Mucosa of descending colon (tissue), 3 donors: ENCODE measurements around the gene ERBB3. TPM values are rescaled to one million over a fixed set of nuclear protein-coding genes. Genes with fewer than 3 reads are reported as not detected.
A peak's percentile ranks its signal among the peaks of the same experiment; 100 is the strongest.

ENCODE experiments used
- ATAC-seq: fragments of 200-7000 bp; cut with Tn5 transposase; one replicate; pipeline ENCODE4 v1.9.1; 2020; ENCODE audit warnings: mild to moderate bottlenecking, moderate library complexity
- DNase-seq, 3 donors: peaks; one replicate each; pipeline ENCODE4 v3.0.0-alpha.2; 2020
- H3K36me3 ChIP-seq: fragments of 200-600 bp; one replicate; pipeline ENCODE4 v1.8.0; 2021; ENCODE audit warnings: low read depth, mild to moderate bottlenecking
- H3K4me1 ChIP-seq: fragments of 200-600 bp; one replicate; pipeline ENCODE4 v1.8.0; 2021; ENCODE audit warnings: low read depth, mild to moderate bottlenecking
- H3K4me3 ChIP-seq: fragments of 200-600 bp; one replicate; pipeline ENCODE4 v1.8.0; 2021; ENCODE audit warnings: mild to moderate bottlenecking
- H3K9me3 ChIP-seq: fragments of 200-600 bp; one replicate; pipeline ENCODE4 v1.8.0; 2021; ENCODE audit warnings: mild to moderate bottlenecking
- CTCF ChIP-seq: fragments of 200-600 bp; IDR thresholded peaks from one replicate; pipeline ENCODE4 v1.8.0; 2022; ENCODE audit warnings: antibody characterized with exemption, mild to moderate bottlenecking
- intact Hi-C, 2 donors: fragments of 100-400 bp; cut with DNase I in 1 of 2; cut with micrococcal nuclease in 1 of 2; formaldehyde crosslinking; loops; one replicate each; pipeline versions ENCODE4 v1.11.0 to v1.11.1; 2022; cut with DNase I, micrococcal nuclease
- total RNA-seq, 3 donors: library from RNA; stranded (reverse); fragmentation: NEBNext Ultra II Directional in 2 of 3; extraction: Animal tissue kit (Norgen Biotek cat#: 25700) in 2 of 3; gene quantifications; one replicate each; pipeline versions ENCODE4 v1.2.1 to v1.2.4, GENCODE V29; 2021 to 2023
- donor health status: DM: no; HTN: no; CAD: no; lungs with moderate emphysema.
- donor health status: DM: no; HTN: no; CAD: no.
- donor health status: DM: no; HTN: yes; CAD: no.

ERBB3 gene
- total RNA-seq, 3 donors from 2014 or later: 136 to 423 (median 212) TPM

- H3K4me3 ChIP-seq: no peak overlapping the region
- peaks cover 22% of the 10 kb centered on the region for H3K4me1 ChIP-seq
- no peak for TF ChIP-seq CTCF
- intact Hi-C loops: no loop called here
- peaks cover 5% of the 10 kb centered on the region for H3K36me3 ChIP-seq
- no peaks in the 10 kb centered on the region for H3K9me3 ChIP-seq
- ATAC-seq (no peak), DNase-seq (no peak)
Observed at GRCh38 chr12:56130876-56131275, 50.9 kb downstream of the ERBB3 start.

GRCh38 chr12:56134897-56135296 lies 54.9 kb downstream of the ERBB3 start:
- ATAC-seq: no peak
- peaks cover 4% of the 10 kb centered on the region for H3K36me3 ChIP-seq

GRCh38 chr12:56137853-56138571 lies 58.0 kb downstream of the ERBB3 start:
- H3K9me3 ChIP-seq: no peaks in the 10 kb centered on the region
- no peaks in the 10 kb centered on the region for H3K4me1 ChIP-seq
- ATAC-seq (no peak), DNase-seq (no peak)
- H3K36me3 ChIP-seq: peaks cover 4% of the 10 kb centered on the region
- intact Hi-C loops: no loop called here
- no peak for TF ChIP-seq CTCF
- H3K4me3 ChIP-seq: no peak overlapping the region

More at GRCh38 chr12:56134897-56135296, 54.9 kb downstream of the ERBB3 start:
- Histone ChIP-seq H3K9me3 (no peaks in the 10 kb centered on the region), H3K4me3 (no peak overlapping the region), H3K4me1 (peaks cover 3% of the 10 kb centered on the region)
- no peak for TF ChIP-seq CTCF
- DNase-seq: no peak
- intact Hi-C loops: no loop called here

GRCh38 chr12:56141946-56142784 lies 62.2 kb downstream of the ERBB3 start:
- Histone ChIP-seq H3K4me1 (peaks cover 11% of the 10 kb centered on the region), H3K9me3 (no peaks in the 10 kb centered on the region), H3K36me3 (peaks cover 4% of the 10 kb centered on the region), H3K4me3 (no peak overlapping the region)
- TF ChIP-seq CTCF: no peak
- intact Hi-C loops: no loop called here
- DNase-seq (no peak), ATAC-seq (no peak)

- TF ChIP-seq CTCF: no peak
- H3K4me1 ChIP-seq: peaks cover 14% of the 10 kb centered on the region
- H3K9me3 ChIP-seq: no peaks in the 10 kb centered on the region
- ATAC-seq (peak; percentile 46), DNase-seq (no peak)
- H3K4me3 ChIP-seq: no peak overlapping the region
- H3K36me3 ChIP-seq: peaks cover 2% of the 10 kb centered on the region
- intact Hi-C loops: no loop called here
Observed at GRCh38 chr12:56143217-56143616, 63.3 kb downstream of the ERBB3 start.
